ENCODE measurements around the gene CUZD1. TPM values are rescaled to one million over a fixed set of nuclear protein-coding genes. Genes with fewer than 3 reads are reported as not detected.

Gene CUZD1
- total RNA-seq, 1 experiment from 2014 or later, result 17.2 TPM

GRCh38 chr10:122879339-122880273 is 33.9 kb upstream of the CUZD1 start, which contains the start of gene FAM24B:
Gene FAM24B (minus strand): TSS chr10:122879581. CDS start chr10:122850515, 29,066 bp downstream.
- H4K8ac ChIP-seq (replicated peaks; ENCODE audit: insufficient read length, low read depth, low read length), result no peak within 1 kb of the TSS

More at GRCh38 chr10:122879339-122880273, 33.9 kb upstream of the CUZD1 start, which contains the start of gene FAM24B:
- Histone ChIP-seq H3K4ac (ENCODE audit: low read depth, low read length) (no peak within 1 kb of the TSS), H3K79me1 (ENCODE audit: insufficient read depth, low read depth, low read length, poor library complexity, severe bottlenecking) (no peaks in the 10 kb centered on the region), H3K4me1 (ENCODE audit: insufficient read depth, low read length) (no peaks in the 10 kb centered on the region; the same call in 1 of the 2 replicates), H3K18ac (ENCODE audit: insufficient read length, low read depth, low read length) (no peak within 1 kb of the TSS), H3K9ac (ENCODE audit: extremely low read depth, insufficient read length, low read length) (no peak within 1 kb of the TSS), H3K56ac (ENCODE audit: insufficient read length, low read depth, low read length) (no peak within 1 kb of the TSS), H3K4me2 (ENCODE audit: insufficient read depth, insufficient read length, low read length) (no peak within 1 kb of the TSS), H3K14ac (ENCODE audit: insufficient read depth, low read length) (no peak within 1 kb of the TSS), H4K91ac (ENCODE audit: insufficient read length, low read depth, low read length) (no peak within 1 kb of the TSS), H2BK5ac (ENCODE audit: insufficient read length, low read length) (no peak within 1 kb of the TSS), H2BK15ac (ENCODE audit: low read depth, low read length) (no peak within 1 kb of the TSS), H4K5ac (ENCODE audit: insufficient read length, low read depth, low read length) (no peak within 1 kb of the TSS), H4K20me1 (ENCODE audit: control insufficient read depth, insufficient read depth, insufficient read length) (no peaks in the 10 kb centered on the region), H3T11ph (ENCODE audit: low read length) (no peak within 1 kb of the TSS), H3K27ac (ENCODE audit: insufficient read length, low read depth, low read length) (no peak within 1 kb of the TSS), H3K9me3 (ENCODE audit: control insufficient read depth, low read depth, low read length) (no peaks in the 10 kb centered on the region), H3K23ac (ENCODE audit: insufficient read length, low read depth, low read length) (no peak within 1 kb of the TSS), H2AK5ac (ENCODE audit: insufficient read length, low read length) (no peak within 1 kb of the TSS), H2BK12ac (ENCODE audit: insufficient read length, low read depth, low read length) (no peak within 1 kb of the TSS), H3K23me2 (ENCODE audit: insufficient read length, low read depth, low read length, poor library complexity, severe bottlenecking) (no peaks in the 10 kb centered on the region), H2AFZ (ENCODE audit: low read length) (no peak within 1 kb of the TSS), H3K27me3 (ENCODE audit: insufficient read depth, low read length) (no peaks in the 10 kb centered on the region), H2BK20ac (ENCODE audit: low read depth, low read length, poor library complexity, severe bottlenecking) (no peak within 1 kb of the TSS), H2BK120ac (ENCODE audit: low read depth, low read length, poor library complexity, severe bottlenecking) (no peak within 1 kb of the TSS), H3K79me2 (ENCODE audit: insufficient read depth, low read length) (no peaks in the 10 kb centered on the region)
- H3K4me1 Mint-ChIP-seq, result peaks cover 40 to 46% of the 10 kb centered on the region in 2 experiments
- WGBS (ENCODE audit: extremely low coverage, insufficient read length, low lambda C conversion rate), result no CpG with 5 or more reads among the region's 95 CpGs
- no peaks in the 10 kb centered on the region; a peak in 1 of 7 replicates for H3K36me3 Mint-ChIP-seq (ENCODE audit: insufficient read depth in 1 of 3, low read depth in 3 of 3)
- no peak within 1 kb of the TSS; a peak in 1 of 5 replicates for H3K4me3 Mint-ChIP-seq
- DNase-seq, result peak; percentile 84
- peak within 1 kb of the TSS in 1 of 3 experiments; percentile 10; a peak in 2 of 7 replicates for H3K27ac Mint-ChIP-seq
- no peak for TF ChIP-seq CTCF (conservative IDR thresholded peaks at IDR 0.05)
- H3K27me3 Mint-ChIP-seq (ENCODE audit: low read depth), result peaks cover 1% of the 10 kb centered on the region; the same call in 1 of the 2 replicates
- no peaks in the 10 kb centered on the region for H3K9me3 Mint-ChIP-seq

Data from H9 (cell line).